Activated CD8-positive, alpha-beta memory T cell treated with anti-CD3 and anti-CD28 coated beads, Interleukin-2, amount 10 ng/mL, durations not matched to agents 7 days and 5 days (primary cell): Measurements from ENCODE around the gene TBP. TPM values are rescaled to one million over a fixed set of nuclear protein-coding genes. Genes with fewer than 3 reads are reported as not detected.
A peak's percentile ranks its signal among the peaks of the same experiment; 100 is the strongest.
"Not testable (repeated sequence)": the region's sequence is repeated elsewhere in the genome, so short reads cannot be mapped to it uniquely, and the experiment has no call there.

Source experiments
- ATAC-seq: fragments of 150-1000 bp; cut with Tn5 transposase; one replicate; pipeline ENCODE4 v1.10.0; 2021; ENCODE audit warnings: moderate library complexity
- CTCF ChIA-PET: fragments of 350-600 bp; sonication (Branson Sonifier 250); formaldehyde crosslinking; loops from one replicate; lab custom pipeline; 2021; ENCODE audit warnings: antibody characterized with exemption; lab: Charles Lee
- DNase-seq: peaks from one replicate; pipeline ENCODE4 v3.0.0-alpha.2; 2020
- H3K27ac Mint-ChIP-seq: one replicate; pipeline ENCODE4 v1.8.0; 2021; ENCODE audit warnings: mild to moderate bottlenecking, mixed read lengths
- H3K27me3 Mint-ChIP-seq: one replicate; pipeline ENCODE4 v1.8.0; 2021; ENCODE audit warnings: mixed read lengths
- H3K36me3 Mint-ChIP-seq: one replicate; pipeline ENCODE4 v1.8.0; 2021; ENCODE audit warnings: mild to moderate bottlenecking, mixed read lengths
- H3K4me1 Mint-ChIP-seq: one replicate; pipeline ENCODE4 v1.8.0; 2021; ENCODE audit warnings: mixed read lengths
- H3K4me3 Mint-ChIP-seq: one replicate; pipeline ENCODE4 v1.8.0; 2021; ENCODE audit warnings: mild to moderate bottlenecking, moderate library complexity, mixed read lengths
- H3K9me3 Mint-ChIP-seq: one replicate; pipeline ENCODE4 v1.8.0; 2022; ENCODE audit warnings: low read depth, mixed read lengths
- total RNA-seq, 2 experiments: library from RNA; stranded (reverse); gene quantifications; one replicate each; pipeline ENCODE4 v1.2.3, GENCODE V29; 2021

The TBP gene
- total RNA-seq, 2 experiments from 2014 or later = 25.6 to 26.8 TPM

DNA sequence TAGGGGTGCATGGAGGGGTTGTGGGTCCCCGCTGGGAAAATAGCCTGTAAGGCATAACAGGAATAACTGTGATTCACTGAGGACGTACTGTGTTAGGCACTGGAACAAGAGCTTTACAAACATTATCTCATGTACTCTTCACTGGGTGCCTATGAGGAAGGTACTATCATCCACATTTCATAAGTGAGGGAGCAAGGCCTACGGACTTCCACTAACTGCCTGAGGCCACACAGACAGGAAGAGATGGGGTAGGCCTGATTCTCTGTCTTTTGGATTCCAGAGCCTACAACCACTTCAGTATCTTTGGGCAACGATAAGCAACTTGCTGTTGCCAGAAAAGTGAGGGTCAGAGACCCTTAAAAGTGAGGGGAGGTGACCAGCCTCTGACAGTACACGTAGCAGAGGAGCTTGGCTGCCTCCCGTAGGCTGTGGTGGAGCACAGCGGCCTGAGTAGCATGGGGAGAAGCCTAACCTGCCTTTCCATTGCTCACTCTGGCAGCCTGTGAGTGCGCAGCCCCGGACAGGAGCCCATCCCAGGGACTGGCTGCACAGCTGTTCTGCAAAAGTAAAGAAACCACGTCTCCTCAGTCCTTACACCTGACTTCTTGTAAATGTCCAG, 31.5 kb upstream of the TBP start:
- ATAC-seq = no peak
- no peaks in the 10 kb centered on the region for H3K9me3 Mint-ChIP-seq
- H3K4me1 Mint-ChIP-seq = peaks cover 12% of the 10 kb centered on the region
- H3K4me3 Mint-ChIP-seq = no peak overlapping the region
- CTCF ChIA-PET = interaction anchor here (1.5 kb wide), 1 partner anchor 732 kb away, joined by 6 read pairs; no protein-coding TSS in a partner anchor
- DNase-seq = no peak
- no peak overlapping the region for H3K27ac Mint-ChIP-seq
- peaks cover 59% of the 10 kb centered on the region for H3K27me3 Mint-ChIP-seq
- no peaks in the 10 kb centered on the region for H3K36me3 Mint-ChIP-seq

DNA sequence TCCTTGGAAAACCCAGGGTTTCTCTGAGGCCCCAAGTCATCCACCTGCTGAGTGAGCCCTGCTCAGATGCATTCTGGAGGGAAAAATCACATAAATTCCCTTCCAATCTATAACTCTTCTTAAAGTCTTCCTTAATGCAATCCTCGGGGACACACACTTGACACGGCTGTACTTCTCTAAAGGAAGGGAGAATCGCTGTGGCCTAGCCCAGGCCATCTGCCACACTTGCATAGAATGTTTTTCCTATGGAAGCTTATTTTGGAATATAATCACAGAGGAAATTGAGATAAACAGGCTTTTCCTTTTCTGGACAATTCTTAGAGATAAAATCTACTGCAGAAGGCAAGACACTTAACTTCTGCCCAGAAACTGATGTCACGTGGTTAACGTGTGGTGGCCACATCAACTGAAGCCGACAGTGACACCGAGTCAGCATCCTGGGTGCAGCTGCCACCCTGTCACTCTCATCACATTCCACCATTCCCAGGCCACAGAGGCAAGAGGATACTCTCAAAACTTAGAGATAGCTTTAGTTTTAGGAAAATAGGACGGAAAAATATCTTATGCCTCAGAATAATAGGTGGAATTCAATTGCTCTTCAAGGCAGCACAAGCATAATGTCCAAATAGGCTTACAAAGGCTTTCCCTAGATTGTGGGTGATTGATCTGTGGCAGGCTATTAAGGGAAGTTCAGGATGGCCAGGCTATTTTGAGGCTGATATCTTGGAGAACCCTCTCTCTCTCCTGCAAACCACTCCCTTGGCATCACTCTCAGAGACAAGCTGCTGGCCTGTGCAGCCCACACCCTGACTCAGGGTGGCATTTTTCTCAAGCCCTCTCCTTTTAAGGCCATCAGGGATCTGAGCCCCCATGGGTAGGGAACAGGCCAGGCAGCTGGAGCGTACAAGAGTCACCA, 30.7 kb upstream of the TBP start:
- DNase-seq (peak; percentile 64), ATAC-seq (no peak)
- no peaks in the 10 kb centered on the region for H3K9me3 Mint-ChIP-seq
- CTCF ChIA-PET = interaction anchor here (1.0 to 1.5 kb wide), 2 partner anchors 692 to 733 kb away, joined by 3 to 6 read pairs; no protein-coding TSS in a partner anchor
- no peaks in the 10 kb centered on the region for H3K36me3 Mint-ChIP-seq
- no peak overlapping the region for H3K4me3 Mint-ChIP-seq
- peaks cover 16% of the 10 kb centered on the region for H3K4me1 Mint-ChIP-seq
- peaks cover 51% of the 10 kb centered on the region for H3K27me3 Mint-ChIP-seq
- no peak overlapping the region for H3K27ac Mint-ChIP-seq

DNA sequence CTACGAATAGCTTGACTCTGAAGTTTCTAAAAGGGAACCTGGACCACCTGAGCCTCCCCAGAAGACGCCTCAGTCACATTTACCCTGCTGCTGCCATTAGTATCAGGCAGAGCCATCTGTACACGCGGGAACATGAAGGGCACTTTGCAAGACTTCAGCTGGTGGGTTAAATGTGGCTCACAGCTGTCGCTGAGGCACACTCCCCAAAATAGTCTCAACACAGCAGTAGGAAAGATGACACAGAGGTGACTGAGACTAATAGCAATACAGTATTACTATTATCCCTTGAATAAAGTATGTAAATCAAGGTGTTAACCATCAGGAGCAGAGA, 30.0 kb upstream of the TBP start:
- Mint-ChIP-seq H3K4me3 (no peak overlapping the region), H3K36me3 (no peaks in the 10 kb centered on the region), H3K27me3 (peaks cover 45% of the 10 kb centered on the region), H3K27ac (no peak overlapping the region), H3K9me3 (no peaks in the 10 kb centered on the region), H3K4me1 (peaks cover 20% of the 10 kb centered on the region)
- CTCF ChIA-PET = interaction anchor here (1.0 kb wide), 1 partner anchor 693 kb away, joined by 3 read pairs; no protein-coding TSS in a partner anchor
- ATAC-seq (no peak), DNase-seq (no peak)

- peaks cover 22% of the 10 kb centered on the region for H3K4me1 Mint-ChIP-seq
- H3K27me3 Mint-ChIP-seq = peaks cover 28% of the 10 kb centered on the region
- H3K9me3 Mint-ChIP-seq = no peaks in the 10 kb centered on the region
- no peak overlapping the region for H3K4me3 Mint-ChIP-seq
- no peak overlapping the region for H3K27ac Mint-ChIP-seq
- ATAC-seq = no peak
- no peak for DNase-seq
- H3K36me3 Mint-ChIP-seq = no peaks in the 10 kb centered on the region
- CTCF ChIA-PET = interaction anchor here (1.4 to 1.5 kb wide), 2 partner anchors 694 to 735 kb away, joined by 5 read pairs; no protein-coding TSS in a partner anchor
These were observed 28.4 kb upstream of the TBP start for GRCh38 chr6:170525795-170526194.

- H3K4me1 Mint-ChIP-seq = peaks cover 18% of the 10 kb centered on the region
- H3K9me3 Mint-ChIP-seq, DNase-seq, H3K4me3 Mint-ChIP-seq, ATAC-seq, H3K27ac Mint-ChIP-seq, H3K36me3 Mint-ChIP-seq: not testable (repeated sequence)
- CTCF ChIA-PET = interaction anchor here (0.8 to 5.2 kb wide), 5 partner anchors 14 to 738 kb away, joined by 3 to 40 read pairs (median 4); no protein-coding TSS in a partner anchor
- peaks cover 15% of the 10 kb centered on the region for H3K27me3 Mint-ChIP-seq
These were observed 26.2 kb upstream of the TBP start for GRCh38 chr6:170527995-170528394.

GRCh38 chr6:170529839-170530469, 24.2 kb upstream of the TBP start:
- peaks cover 7% of the 10 kb centered on the region for H3K27me3 Mint-ChIP-seq
- peak; percentile 78 for DNase-seq
- H3K9me3 Mint-ChIP-seq = no peaks in the 10 kb centered on the region
- H3K27ac Mint-ChIP-seq = no peak overlapping the region
- no peak overlapping the region for H3K4me3 Mint-ChIP-seq
- H3K36me3 Mint-ChIP-seq = peaks cover 3% of the 10 kb centered on the region
- peaks cover 10% of the 10 kb centered on the region for H3K4me1 Mint-ChIP-seq
- ATAC-seq = peak; percentile 85
- CTCF ChIA-PET = interaction anchor here (0.7 to 5.2 kb wide), 11 partner anchors 8 to 740 kb away, joined by 3 to 40 read pairs (median 4); partner anchors contain the start of genes PSMB1 and TBP

- no peak overlapping the region for H3K27ac Mint-ChIP-seq
These were observed 21.2 kb upstream of the TBP start for GRCh38 chr6:170532867-170533488.

DNA sequence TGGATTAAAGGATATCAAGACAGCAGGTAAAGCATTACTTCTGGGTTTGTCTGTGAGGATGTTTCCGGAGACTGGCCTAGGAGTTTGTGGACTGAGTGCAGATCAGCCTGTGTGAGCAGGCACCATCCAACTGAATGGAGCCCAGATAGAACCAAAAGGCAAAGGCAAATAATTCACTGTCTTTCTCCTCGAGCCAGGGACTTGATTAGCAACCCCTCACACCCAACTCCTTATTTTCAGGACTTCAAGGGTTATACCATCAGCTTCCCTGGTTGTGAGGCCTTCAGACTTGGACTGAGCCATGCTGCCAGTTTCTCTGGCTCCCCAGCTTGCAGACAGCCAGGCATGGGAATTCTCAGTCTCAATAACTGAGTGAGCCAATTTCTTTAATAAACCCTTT, 20.4 kb upstream of the TBP start:
- H3K27ac Mint-ChIP-seq = no peak overlapping the region
- DNase-seq (no peak), ATAC-seq (no peak)
- no peaks in the 10 kb centered on the region for H3K9me3 Mint-ChIP-seq
- H3K27me3 Mint-ChIP-seq = no peaks in the 10 kb centered on the region
- CTCF ChIA-PET = no interaction called here
- peaks cover 29% of the 10 kb centered on the region for H3K36me3 Mint-ChIP-seq
- H3K4me1 Mint-ChIP-seq = peaks cover 3% of the 10 kb centered on the region
- no peak overlapping the region for H3K4me3 Mint-ChIP-seq

More at GRCh38 chr6:170532867-170533488, 21.2 kb upstream of the TBP start:
- Mint-ChIP-seq H3K9me3 (no peaks in the 10 kb centered on the region), H3K27me3 (no peaks in the 10 kb centered on the region), H3K4me3 (no peak overlapping the region), H3K4me1 (peaks cover 10% of the 10 kb centered on the region), H3K36me3 (peaks cover 26% of the 10 kb centered on the region)
- CTCF ChIA-PET = interaction anchor here (0.8 kb wide), 1 partner anchor 701 kb away, joined by 4 read pairs; no protein-coding TSS in a partner anchor
- ATAC-seq = no peak
- DNase-seq = no peak

GRCh38 chr6:170535004-170535403, 19.2 kb upstream of the TBP start:
- ATAC-seq (no peak), DNase-seq (no peak)
- peaks cover 37% of the 10 kb centered on the region for H3K36me3 Mint-ChIP-seq
- no peak overlapping the region for H3K27ac Mint-ChIP-seq
- no peak overlapping the region for H3K4me3 Mint-ChIP-seq
- CTCF ChIA-PET = no interaction called here
- H3K27me3 Mint-ChIP-seq = no peaks in the 10 kb centered on the region
- peaks cover 2% of the 10 kb centered on the region for H3K4me1 Mint-ChIP-seq
- no peaks in the 10 kb centered on the region for H3K9me3 Mint-ChIP-seq

DNA sequence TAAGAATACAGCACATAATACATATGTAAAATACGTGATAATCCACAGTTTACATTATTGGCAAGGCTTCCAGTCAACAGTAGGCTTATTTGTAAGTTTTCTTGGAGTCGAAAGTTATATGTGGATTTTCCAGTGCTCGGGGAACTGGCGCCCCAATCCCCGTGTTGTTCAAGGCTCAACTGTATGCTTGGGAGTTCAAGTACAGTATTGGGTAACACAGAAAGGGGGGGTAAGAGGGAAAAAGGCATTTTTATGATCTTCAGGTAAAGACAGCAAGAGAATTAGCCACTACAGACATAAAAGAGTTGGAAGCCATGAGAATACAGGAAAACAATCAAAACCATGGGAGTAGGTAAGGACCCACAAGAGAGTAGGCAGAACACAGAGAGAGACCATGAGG, 17.5 kb upstream of the TBP start:
- DNase-seq = no peak
- no peaks in the 10 kb centered on the region for H3K27me3 Mint-ChIP-seq
- H3K4me3 Mint-ChIP-seq = no peak overlapping the region
- H3K9me3 Mint-ChIP-seq = no peaks in the 10 kb centered on the region
- no peak overlapping the region for H3K27ac Mint-ChIP-seq
- CTCF ChIA-PET = no interaction called here
- no peak for ATAC-seq
- peaks cover 10% of the 10 kb centered on the region for H3K4me1 Mint-ChIP-seq
- peaks cover 44% of the 10 kb centered on the region for H3K36me3 Mint-ChIP-seq

- CTCF ChIA-PET = interaction anchor here (1.0 to 2.8 kb wide), 3 partner anchors 8 to 747 kb away, joined by 3 to 7 read pairs (median 4); no protein-coding TSS in a partner anchor
- no peaks in the 10 kb centered on the region for H3K9me3 Mint-ChIP-seq
- H3K4me3 Mint-ChIP-seq = no peak overlapping the region
- peaks cover 48% of the 10 kb centered on the region for H3K36me3 Mint-ChIP-seq
- H3K27ac Mint-ChIP-seq = no peak overlapping the region
- ATAC-seq (no peak), DNase-seq (no peak)
- H3K27me3 Mint-ChIP-seq = no peaks in the 10 kb centered on the region
- H3K4me1 Mint-ChIP-seq = peaks cover 10% of the 10 kb centered on the region
These were observed 16.8 kb upstream of the TBP start for GRCh38 chr6:170537329-170537728.

DNA sequence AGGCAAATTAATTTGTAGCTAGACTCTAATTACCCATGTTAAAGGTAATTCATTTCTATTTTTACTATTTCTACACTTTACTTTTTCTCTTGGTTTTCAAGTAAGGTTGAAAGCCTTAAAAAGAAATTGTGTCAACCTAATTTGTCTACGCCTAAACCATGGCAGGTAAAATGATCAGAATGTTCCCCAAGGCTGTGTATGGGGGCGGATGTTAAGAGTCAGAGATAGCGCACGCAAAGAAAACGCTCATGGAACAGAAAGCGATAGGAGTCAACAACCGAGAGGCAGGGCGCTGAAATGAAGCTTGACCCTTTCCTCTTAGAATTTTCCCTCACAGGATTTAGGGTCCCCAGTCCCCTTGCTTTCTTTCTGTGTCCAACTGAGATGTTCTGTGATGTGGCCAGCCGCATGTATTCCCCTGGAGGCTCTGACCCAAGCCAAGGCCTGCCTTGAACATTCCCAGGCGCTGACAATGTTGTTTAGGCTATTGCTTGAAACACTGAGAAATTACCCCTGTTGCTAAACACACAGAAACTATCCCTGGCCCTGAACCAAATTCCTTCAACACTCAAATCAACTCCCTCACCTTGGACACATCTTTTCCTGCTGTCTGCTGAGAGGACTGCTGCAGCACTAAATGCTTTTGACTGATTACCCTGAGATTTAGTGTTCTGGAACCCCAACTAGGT, 12.0 kb upstream of the TBP start:
- peaks cover 12% of the 10 kb centered on the region for H3K4me1 Mint-ChIP-seq
- no peaks in the 10 kb centered on the region for H3K27me3 Mint-ChIP-seq
- peaks cover 57% of the 10 kb centered on the region for H3K36me3 Mint-ChIP-seq
- no peak overlapping the region for H3K4me3 Mint-ChIP-seq
- CTCF ChIA-PET = interaction anchor here (1.8 kb wide), 1 partner anchor 14 kb away, joined by 4 read pairs; no protein-coding TSS in a partner anchor
- no peak overlapping the region for H3K27ac Mint-ChIP-seq
- no peak for DNase-seq
- ATAC-seq = no peak
- no peaks in the 10 kb centered on the region for H3K9me3 Mint-ChIP-seq
